GM19395 (cell line): Measurements from ENCODE around the gene PDXP.
"Not testable (repeated sequence)": the region's sequence is repeated elsewhere in the genome, so short reads cannot be mapped to it uniquely, and the experiment has no call there.

Experiments
- ATAC-seq: cut with Tn5 transposase; IDR thresholded peaks from one replicate; pipeline ENCODE4 v1.9.1; 2021; ENCODE audit warnings: mild to moderate bottlenecking, moderate library complexity; ENCODE audit not compliant: unreplicated experiment

PDXP gene

GRCh38 chr22:37643225-37643847, 15.2 kb upstream of the PDXP start:
- no peak for ATAC-seq

- ATAC-seq: no peak
Measured at GRCh38 chr22:37647317-37647716, 11.2 kb upstream of the PDXP start.

GRCh38 chr22:37647928-37648327, 10.6 kb upstream of the PDXP start:
- ATAC-seq: no peak

GRCh38 chr22:37650463-37651136, 7.9 kb upstream of the PDXP start:
- ATAC-seq: no peak

GRCh38 chr22:37654563-37655251, 3.8 kb upstream of the PDXP start:
- ATAC-seq: no peak

- no peak for ATAC-seq
Measured at GRCh38 chr22:37655252-37655563, 3.3 kb upstream of the PDXP start.

GRCh38 chr22:37656583-37656982, 1.9 kb upstream of the PDXP start:
- not testable (repeated sequence) for ATAC-seq

- no peak for ATAC-seq
Measured at GRCh38 chr22:37657590-37658132, 862 bp upstream of the PDXP start.

- ATAC-seq: peak; percentile 24
Measured at GRCh38 chr22:37659066-37659896, 758 bp downstream of the PDXP start.

- no peak for ATAC-seq
Measured at GRCh38 chr22:37659897-37660708, 1.6 kb downstream of the PDXP start.

GRCh38 chr22:37660709-37661045, 2.2 kb downstream of the PDXP start:
- no peak for ATAC-seq

- ATAC-seq: no peak
Measured at GRCh38 chr22:37661160-37661924, 2.8 kb downstream of the PDXP start.

GRCh38 chr22:37662039-37662438, 3.5 kb downstream of the PDXP start:
- ATAC-seq: no peak

GRCh38 chr22:37663521-37664140, 5.1 kb downstream of the PDXP start:
- no peak for ATAC-seq

- ATAC-seq: no peak
Measured at GRCh38 chr22:37664249-37665101, 6.0 kb downstream of the PDXP start.

GRCh38 chr22:37665487-37665886, 7.0 kb downstream of the PDXP start:
- ATAC-seq: no peak

- no peak for ATAC-seq
Measured at GRCh38 chr22:37669586-37669985, 11.1 kb downstream of the PDXP start.

GRCh38 chr22:37672206-37672919, 13.8 kb downstream of the PDXP start:
- ATAC-seq: no peak
